H1 (cell line): Measurements from ENCODE around the gene DEPP1.

Experiments
- CTCF ChIP-seq, 3 experiments: IDR thresholded peaks; 1 replicate in 2 of 3; 2 replicates in 1 of 3; pipeline versions ENCODE4 v1.5.1 to v1.6.1; 2011; ENCODE audit warnings: low read length in 3 of 3, mild to moderate bottlenecking in 3 of 3, inconsistent platforms in 2 of 3, low read depth in 1 of 3, moderate library complexity in 1 of 3; ENCODE audit not compliant: insufficient read depth in 1 of 3; ENCODE audit errors: control extremely low read depth in 1 of 3
- GTF2F1 ChIP-seq: IDR thresholded peaks from 2 replicates; pipeline ENCODE4 v1.6.1; 2012; ENCODE audit warnings: low read depth, low read length, improper control_type of control experiment, borderline replicate concordance
- MAX ChIP-seq: IDR thresholded peaks from 2 replicates; pipeline ENCODE4 v1.6.1; 2012; ENCODE audit warnings: inconsistent platforms
- TAF1 ChIP-seq: IDR thresholded peaks from 2 replicates; pipeline ENCODE4 v1.6.1; 2011; ENCODE audit warnings: mild to moderate bottlenecking, low read depth, low read length

GRCh38 chr10:45005284-45005683, 26.7 kb upstream of the DEPP1 start:
- TF ChIP-seq CTCF (IDR thresholded peaks at IDR 0.05; ENCODE audit: control extremely low read depth in 1 of 3, insufficient read depth in 1 of 3, low read depth in 1 of 3, low read length in 3 of 3) (no peak), TAF1 (no peak), MAX (no peak), GTF2F1 (no peak)
